ENCODE measurements around the gene UBFD1. TPM values are rescaled to one million over a fixed set of nuclear protein-coding genes. Genes with fewer than 3 reads are reported as not detected.
"Not testable (repeated sequence)": the region's sequence is repeated elsewhere in the genome, so short reads cannot be mapped to it uniquely, and the experiment has no call there.

Gene UBFD1
- total RNA-seq, 3 donors from 2014 or later, result 59.0 to 90.6 (median 65.2) TPM

DNA sequence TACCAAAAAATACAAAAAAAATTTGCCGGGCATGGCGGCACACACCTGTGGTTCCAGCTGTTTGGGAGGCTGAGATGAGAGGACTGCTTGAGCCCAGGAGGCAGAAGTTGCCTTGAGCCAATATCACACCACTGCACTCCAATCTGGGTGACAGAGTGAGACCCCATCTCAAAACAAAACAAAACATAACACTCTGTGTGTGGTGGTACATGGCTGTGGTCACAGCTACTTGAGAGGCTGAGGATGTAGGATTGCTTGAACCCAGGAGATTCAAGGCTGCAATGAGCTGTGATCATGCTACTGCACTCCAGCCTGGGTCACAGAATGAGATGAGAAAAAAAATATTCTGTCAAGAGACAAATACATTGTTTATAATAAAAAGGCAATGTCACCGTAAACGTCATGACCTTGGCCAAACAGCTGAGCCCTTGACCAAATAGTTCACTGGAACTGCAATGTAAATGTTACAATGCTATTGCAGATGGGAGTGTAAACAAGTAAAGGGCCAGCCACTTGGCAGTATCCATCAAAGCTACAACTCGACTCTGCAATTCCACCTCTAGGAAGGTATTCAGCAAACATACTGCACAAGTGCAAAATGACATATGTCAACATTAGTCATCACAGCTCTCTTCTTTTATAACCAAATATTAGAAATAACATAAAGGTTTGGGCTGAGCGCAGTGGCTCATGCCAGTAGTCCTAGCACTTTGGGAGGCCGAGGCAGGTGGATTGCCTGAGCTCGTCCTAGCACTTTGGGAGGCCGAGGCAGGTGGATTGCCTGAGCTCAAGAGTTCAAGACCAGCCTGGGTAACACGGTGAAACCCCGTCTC lies 17.3 kb upstream of the UBFD1 start:
- Histone ChIP-seq H3K27ac (no peak overlapping the region), H3K36me3 (peaks cover 7% of the 10 kb centered on the region), H3K27me3 (no peaks in the 10 kb centered on the region), H3K4me3 (no peak overlapping the region), H3K9me3 (no peaks in the 10 kb centered on the region), H3K4me1 (no peaks in the 10 kb centered on the region)
- DNase-seq (ENCODE audit: low spot score in 2 of 2), result no peak
- TF ChIP-seq POLR2AphosphoS5 (IDR thresholded peaks at IDR 0.05), result no peak
- no peak for TF ChIP-seq POLR2A (IDR thresholded peaks at IDR 0.05)
- TF ChIP-seq, protein P1, sequence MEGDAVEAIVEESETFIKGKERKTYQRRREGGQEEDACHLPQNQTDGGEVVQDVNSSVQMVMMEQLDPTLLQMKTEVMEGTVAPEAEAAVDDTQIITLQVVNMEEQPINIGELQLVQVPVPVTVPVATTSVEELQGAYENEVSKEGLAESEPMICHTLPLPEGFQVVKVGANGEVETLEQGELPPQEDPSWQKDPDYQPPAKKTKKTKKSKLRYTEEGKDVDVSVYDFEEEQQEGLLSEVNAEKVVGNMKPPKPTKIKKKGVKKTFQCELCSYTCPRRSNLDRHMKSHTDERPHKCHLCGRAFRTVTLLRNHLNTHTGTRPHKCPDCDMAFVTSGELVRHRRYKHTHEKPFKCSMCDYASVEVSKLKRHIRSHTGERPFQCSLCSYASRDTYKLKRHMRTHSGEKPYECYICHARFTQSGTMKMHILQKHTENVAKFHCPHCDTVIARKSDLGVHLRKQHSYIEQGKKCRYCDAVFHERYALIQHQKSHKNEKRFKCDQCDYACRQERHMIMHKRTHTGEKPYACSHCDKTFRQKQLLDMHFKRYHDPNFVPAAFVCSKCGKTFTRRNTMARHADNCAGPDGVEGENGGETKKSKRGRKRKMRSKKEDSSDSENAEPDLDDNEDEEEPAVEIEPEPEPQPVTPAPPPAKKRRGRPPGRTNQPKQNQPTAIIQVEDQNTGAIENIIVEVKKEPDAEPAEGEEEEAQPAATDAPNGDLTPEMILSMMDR (IDR thresholded peaks at IDR 0.05), result no peak
- intact Hi-C loops (cut with DNase I; ENCODE audit: low total_unique reads), result no loop called here

DNA sequence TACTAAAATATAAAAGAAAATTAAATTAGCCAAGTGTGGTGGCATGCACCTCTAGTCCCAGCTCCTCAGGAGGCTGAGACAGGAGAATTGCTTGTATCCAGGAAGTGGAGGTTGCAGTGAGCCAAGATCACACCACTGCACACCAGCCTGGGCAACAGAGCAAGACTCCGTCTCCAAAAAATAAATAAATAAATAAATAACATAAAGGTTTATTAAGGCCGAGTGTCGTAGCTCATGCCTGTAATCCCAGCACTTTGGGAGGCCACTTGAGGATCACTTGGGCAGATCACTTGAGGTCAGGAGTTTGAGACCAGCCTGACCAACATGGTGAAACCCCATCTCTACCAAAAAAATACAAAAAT lies 16.7 kb upstream of the UBFD1 start:
- H3K27ac ChIP-seq; DNase-seq (ENCODE audit: low spot score in 2 of 2); intact Hi-C loops (cut with DNase I; ENCODE audit: low total_unique reads); H3K36me3 ChIP-seq; H3K9me3 ChIP-seq; H3K4me3 ChIP-seq; H3K4me1 ChIP-seq; H3K27me3 ChIP-seq: not testable (repeated sequence)

DNA sequence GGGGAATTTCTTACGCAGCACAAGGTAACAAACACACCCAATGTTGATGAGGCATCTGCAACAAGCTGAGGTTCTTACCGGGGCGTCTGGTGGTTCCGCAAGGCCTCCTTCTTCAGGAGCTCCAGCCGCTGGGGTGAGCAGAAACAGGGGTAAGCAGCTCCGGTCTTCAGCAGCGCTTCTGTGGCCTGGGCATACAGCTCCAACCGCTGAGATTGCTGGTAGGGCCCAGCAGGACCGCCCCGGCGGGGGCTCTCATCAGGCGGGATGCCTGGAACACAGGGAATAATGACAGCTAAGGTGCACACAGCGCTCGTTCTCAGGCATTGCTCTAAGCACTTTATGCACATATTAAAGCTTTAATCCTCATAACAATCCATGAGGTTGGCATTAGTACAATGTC lies 13.1 kb upstream of the UBFD1 start:
- TF ChIP-seq POLR2AphosphoS5 (IDR thresholded peaks at IDR 0.05), result no peak
- TF ChIP-seq, protein P1 (IDR thresholded peaks at IDR 0.05), result no peak
- no peak for TF ChIP-seq POLR2A (IDR thresholded peaks at IDR 0.05)
- intact Hi-C loops (cut with DNase I; ENCODE audit: low total_unique reads), result no loop called here
- no peak overlapping the region for H3K27ac ChIP-seq
- H3K36me3 ChIP-seq, result peaks cover 12% of the 10 kb centered on the region
- no peak for DNase-seq (ENCODE audit: low spot score in 2 of 2)
- H3K9me3 ChIP-seq, result no peaks in the 10 kb centered on the region
- H3K27me3 ChIP-seq, result no peaks in the 10 kb centered on the region
- no peaks in the 10 kb centered on the region for H3K4me1 ChIP-seq
- H3K4me3 ChIP-seq, result no peak overlapping the region

DNA sequence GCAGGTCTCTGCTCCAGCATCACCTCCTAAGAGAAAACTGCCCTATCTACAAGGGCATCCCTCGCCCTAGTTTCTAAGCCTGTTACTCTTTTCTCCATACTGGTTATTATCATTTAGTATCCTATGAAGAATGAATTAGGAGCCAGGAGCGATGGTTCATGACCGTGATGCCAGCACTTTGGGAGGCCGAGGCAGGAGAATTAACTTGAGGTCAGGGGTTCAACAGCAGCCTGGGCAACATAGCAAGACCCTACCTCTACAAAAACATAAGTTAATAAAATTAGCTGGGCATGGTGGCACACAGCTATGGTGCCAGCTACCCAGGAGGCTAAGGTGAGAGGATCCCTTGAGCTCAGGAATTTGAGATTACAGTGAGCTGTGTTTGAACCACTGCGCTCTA lies 7.6 kb upstream of the UBFD1 start:
- DNase-seq (ENCODE audit: low spot score in 2 of 2), result no peak
- no peaks in the 10 kb centered on the region for H3K9me3 ChIP-seq
- H3K27ac ChIP-seq, result no peak overlapping the region
- peaks cover 5% of the 10 kb centered on the region for H3K36me3 ChIP-seq
- intact Hi-C loops (cut with DNase I; ENCODE audit: low total_unique reads), result no loop called here
- no peaks in the 10 kb centered on the region for H3K27me3 ChIP-seq
- H3K4me3 ChIP-seq, result no peak overlapping the region
- TF ChIP-seq, protein P1 (IDR thresholded peaks at IDR 0.05), result no peak
- TF ChIP-seq POLR2AphosphoS5 (IDR thresholded peaks at IDR 0.05) (no peak), POLR2A (IDR thresholded peaks at IDR 0.05) (no peak)
- H3K4me1 ChIP-seq, result no peaks in the 10 kb centered on the region

DNA sequence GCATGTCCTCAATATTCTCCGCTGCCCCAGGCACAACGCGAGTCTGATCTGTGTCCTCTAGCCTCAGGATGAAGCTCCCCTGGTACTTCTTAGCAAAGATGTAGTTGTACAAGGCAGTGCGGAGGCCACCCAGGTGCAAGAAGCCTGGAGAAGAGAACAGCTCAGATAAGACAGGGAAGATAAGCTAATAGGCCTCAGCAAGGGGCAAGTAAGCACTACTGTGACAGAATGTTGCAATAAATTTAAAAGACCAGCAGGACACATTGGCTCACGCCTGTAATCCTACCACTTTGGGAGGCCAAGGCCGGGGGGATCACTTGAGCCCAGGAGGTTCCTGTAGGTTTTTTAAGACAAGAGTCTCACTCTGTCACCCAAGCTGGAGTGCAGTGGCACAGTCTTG lies 5.4 kb upstream of the UBFD1 start:
- no peak overlapping the region for H3K4me3 ChIP-seq
- no peaks in the 10 kb centered on the region for H3K9me3 ChIP-seq
- H3K27ac ChIP-seq, result no peak overlapping the region
- TF ChIP-seq POLR2A (IDR thresholded peaks at IDR 0.05) (no peak), POLR2AphosphoS5 (IDR thresholded peaks at IDR 0.05) (no peak)
- TF ChIP-seq, protein P1 (IDR thresholded peaks at IDR 0.05), result no peak
- H3K27me3 ChIP-seq, result no peaks in the 10 kb centered on the region
- no peak for DNase-seq (ENCODE audit: low spot score in 2 of 2)
- intact Hi-C loops (cut with DNase I; ENCODE audit: low total_unique reads), result no loop called here
- H3K36me3 ChIP-seq, result peaks cover 5% of the 10 kb centered on the region
- H3K4me1 ChIP-seq, result no peaks in the 10 kb centered on the region
